PC-3 (cell line): Measurements from ENCODE around the gene ZFP36L2. TPM values are rescaled to one million over a fixed set of nuclear protein-coding genes. Genes with fewer than 3 reads are reported as not detected.

ENCODE experiments used
- ATAC-seq: fragments of 200-7000 bp; cut with Tn5 transposase; 2 replicates; pipeline ENCODE4 v1.9.1; 2020; ENCODE audit warnings: mild to moderate bottlenecking, moderate library complexity
- BruUV-seq: library from RNA; stranded (reverse); fragments of 400-500 nt; replicated peaks from 2 replicates; lab custom pipeline; 2021; lab: Mats Ljungman, UMichigan
- CTCF ChIA-PET: fragments of 300-600 bp; sonication (Branson Sonifier 250); formaldehyde crosslinking; loops from one replicate; lab custom pipeline; 2022; ENCODE audit warnings: antibody characterized with exemption; lab: Charles Lee
- POLR2A ChIA-PET: fragments of 300-600 bp; sonication (Branson Sonifier 250); formaldehyde crosslinking; loops from one replicate; lab custom pipeline; 2022; ENCODE audit warnings: antibody characterized with exemption; ENCODE audit not compliant: unreplicated experiment; lab: Charles Lee
- DNase-seq: peaks from one replicate; pipeline ENCODE4 v3.0.0-alpha.2; 2015
- H2AFZ ChIP-seq: fragments of 300-600 bp; sonication (generic); 2 replicates; pipeline ENCODE4 v1.6.0; 2016; ENCODE audit warnings: antibody characterized with exemption, low read length
- H3F3A ChIP-seq: fragments of 300-600 bp; sonication (generic); one replicate; pipeline ENCODE4 v1.6.0; 2017; ENCODE audit warnings: antibody characterized with exemption, low read length, control low read depth, mild to moderate bottlenecking; ENCODE audit not compliant: unreplicated experiment
- H3K27ac ChIP-seq: fragments of 300-600 bp; sonication (generic); 2 replicates; pipeline ENCODE4 v1.5.1; 2016; ENCODE audit warnings: mild to moderate bottlenecking, low read length
- H3K27me3 ChIP-seq: fragments of 300-600 bp; sonication (generic); 2 replicates; pipeline ENCODE4 v1.6.1; 2016; ENCODE audit warnings: low read length, mixed read lengths
- H3K36me3 ChIP-seq: fragments of 300-600 bp; sonication (generic); 2 replicates; pipeline ENCODE4 v1.6.1; 2016; ENCODE audit warnings: low read depth, mixed run types, low read length, mixed read lengths
- H3K4me1 ChIP-seq: fragments of 300-600 bp; sonication (generic); 2 replicates; pipeline ENCODE4 v1.5.1; 2016; ENCODE audit warnings: low read length; ENCODE audit not compliant: insufficient read depth
- H3K4me2 ChIP-seq: fragments of 300-600 bp; sonication (generic); 2 replicates; pipeline ENCODE4 v1.6.0; 2016; ENCODE audit warnings: low read length
- H3K4me3 ChIP-seq: fragments of 300-600 bp; sonication (generic); 2 replicates; pipeline ENCODE4 v1.5.1; 2016; ENCODE audit warnings: mild to moderate bottlenecking, low read length, mixed read lengths
- H3K79me2 ChIP-seq: fragments of 300-600 bp; sonication (generic); 2 replicates; pipeline ENCODE4 v1.6.1; 2017; ENCODE audit warnings: low read length, mixed read lengths
- H3K9ac ChIP-seq: fragments of 300-600 bp; sonication (generic); 2 replicates; pipeline ENCODE4 v1.6.0; 2016; ENCODE audit warnings: mild to moderate bottlenecking, low read length
- H3K9me2 ChIP-seq: fragments of 300-600 bp; sonication (generic); replicated peaks from 2 replicates; pipeline ENCODE4 v1.6.1; 2016; ENCODE audit warnings: mixed run types, low read length, mixed read lengths
- H3K9me3 ChIP-seq: fragments of 300-600 bp; sonication (generic); 2 replicates; pipeline ENCODE4 v1.6.1; 2016; ENCODE audit warnings: low read length, mixed read lengths
- H4K20me1 ChIP-seq: fragments of 300-600 bp; sonication (generic); 2 replicates; pipeline ENCODE4 v1.6.1; 2016; ENCODE audit warnings: low read length, mixed read lengths
- CTCF ChIP-seq: fragments of 300-600 bp; sonication (generic); conservative IDR thresholded peaks from 2 replicates; pipeline ENCODE4 v1.5.1; 2017; ENCODE audit warnings: antibody characterized with exemption, low read depth, mild to moderate bottlenecking, low read length
- EZH2 ChIP-seq: fragments of 300-600 bp; sonication (generic); IDR thresholded peaks from one replicate; pipeline ENCODE4 v1.6.1; 2017; ENCODE audit warnings: antibody characterized with exemption, mild to moderate bottlenecking, low read length; ENCODE audit not compliant: unreplicated experiment
- EZH2phosphoT487 ChIP-seq: fragments of 300-600 bp; sonication (generic); IDR thresholded peaks from 2 replicates; pipeline ENCODE4 v1.6.1; 2018; ENCODE audit warnings: mild to moderate bottlenecking, antibody characterized with exemption, low read length, borderline replicate concordance
- intact Hi-C: fragments of 100-400 bp; cut with micrococcal nuclease; formaldehyde crosslinking; loops from 2 replicates; pipeline ENCODE4 v1.9.0; 2023
- total RNA-seq: library from RNA; depleted of rRNA; stranded (reverse); fragments of >200 nt; gene quantifications from 2 replicates; pipeline ENCODE4 v1.2.3, GENCODE V29; 2014

The ZFP36L2 gene
- total RNA-seq, 1 experiment from 2014 or later, result 14.8 TPM

GRCh38 chr2:43220229-43220751, 6.1 kb downstream of the ZFP36L2 start:
- no peak for ATAC-seq

GRCh38 chr2:43219383-43220228, 6.8 kb downstream of the ZFP36L2 start:
- TF ChIP-seq EZH2 (no peak), EZH2phosphoT487 (no peak), CTCF (peak; percentile 25; the same call in 1 of the 2 replicates)
- peak; percentile 61 for ATAC-seq
- H3K36me3 ChIP-seq, result peaks cover 21% of the 10 kb centered on the region
- no peaks in the 10 kb centered on the region for H3K27me3 ChIP-seq
- intact Hi-C loops, result loop anchor here (2.0 to 10.0 kb wide), 3 partner anchors 41 to 395 kb away; no protein-coding TSS in a partner anchor
- H2AFZ ChIP-seq, result peak overlapping the region; percentile 94
- BruUV-seq, result TSS peak; percentile 74
- H3K27ac ChIP-seq, result peak overlapping the region; percentile 90
- peaks cover 14% of the 10 kb centered on the region for H3F3A ChIP-seq
- H3K9me3 ChIP-seq, result no peaks in the 10 kb centered on the region
- H3K4me1 ChIP-seq, result peaks cover 43% of the 10 kb centered on the region
- H4K20me1 ChIP-seq, result peaks cover 22% of the 10 kb centered on the region
- H3K4me2 ChIP-seq, result peak overlapping the region; percentile 84
- H3K9ac ChIP-seq, result peak overlapping the region; percentile 98
- ChIA-PET POLR2A (no interaction called here), CTCF (interaction anchor here (0.5 to 0.8 kb wide), 5 partner anchors 10 to 524 kb away, joined by 3 read pairs; no protein-coding TSS in a partner anchor)
- peak; percentile 79 for DNase-seq
- peaks cover 50% of the 10 kb centered on the region for H3K79me2 ChIP-seq
- peak overlapping the region; percentile 88 for H3K4me3 ChIP-seq
- no peaks in the 10 kb centered on the region for H3K9me2 ChIP-seq

More at GRCh38 chr2:43220229-43220751, 6.1 kb downstream of the ZFP36L2 start:
- DNase-seq, result peak; percentile 22
- H3K9me2 ChIP-seq, result no peaks in the 10 kb centered on the region
- peaks cover 57% of the 10 kb centered on the region for H3K79me2 ChIP-seq
- H3K9me3 ChIP-seq, result no peaks in the 10 kb centered on the region
- BruUV-seq, result no TSS peak
- peak overlapping the region; percentile 84 for H3K4me2 ChIP-seq
- H3K27me3 ChIP-seq, result no peaks in the 10 kb centered on the region
- H3K36me3 ChIP-seq, result peaks cover 27% of the 10 kb centered on the region
- ChIA-PET POLR2A (no interaction called here), CTCF (interaction anchor here (0.5 to 0.7 kb wide), 3 partner anchors 247 to 523 kb away, joined by 3 read pairs; no protein-coding TSS in a partner anchor)
- H3K27ac ChIP-seq, result peak overlapping the region; percentile 90
- intact Hi-C loops, result loop anchor here (10.0 kb wide), 2 partner anchors 145 to 395 kb away; no protein-coding TSS in a partner anchor
- peak overlapping the region; percentile 98 for H3K9ac ChIP-seq
- H2AFZ ChIP-seq, result peak overlapping the region; percentile 94
- TF ChIP-seq CTCF (no peak), EZH2phosphoT487 (no peak), EZH2 (no peak)
- H4K20me1 ChIP-seq, result peaks cover 22% of the 10 kb centered on the region
- peaks cover 43% of the 10 kb centered on the region for H3K4me1 ChIP-seq
- peak overlapping the region; percentile 88 for H3K4me3 ChIP-seq
- peaks cover 14% of the 10 kb centered on the region for H3F3A ChIP-seq
